ENCODE results near the gene GNA12.
"Not testable (repeated sequence)": the region's sequence is repeated elsewhere in the genome, so short reads cannot be mapped to it uniquely, and the experiment has no call there.

Gene GNA12

GRCh38 chr7:2754086-2754485 lies 90.0 kb downstream of the GNA12 start:
- peaks cover 25% of the 10 kb centered on the region for H3K4me1 Mint-ChIP-seq

GRCh38 chr7:2753148-2753547 lies 91.0 kb downstream of the GNA12 start:
- peaks cover 18% of the 10 kb centered on the region for H3K4me1 Mint-ChIP-seq
- TF ChIP-seq CTCF (IDR thresholded peaks at IDR 0.05; ENCODE audit: unreplicated experiment in 3 of 3) = no peak
- H3K36me3 Mint-ChIP-seq (ENCODE audit: low read depth) = peaks cover 51% of the 10 kb centered on the region
- H3K9me3 Mint-ChIP-seq = peaks cover 10% of the 10 kb centered on the region
- H3K27ac Mint-ChIP-seq = no peak overlapping the region
- no peak overlapping the region for H3K4me3 Mint-ChIP-seq
- H3K27me3 Mint-ChIP-seq (ENCODE audit: low read depth) = no peaks in the 10 kb centered on the region

More at GRCh38 chr7:2754086-2754485, 90.0 kb downstream of the GNA12 start:
- no peak overlapping the region for H3K4me3 Mint-ChIP-seq
- peaks cover 52% of the 10 kb centered on the region for H3K36me3 Mint-ChIP-seq (ENCODE audit: low read depth)
- TF ChIP-seq CTCF (IDR thresholded peaks at IDR 0.05; ENCODE audit: unreplicated experiment in 3 of 3) = no peak
- no peak overlapping the region for H3K27ac Mint-ChIP-seq
- peaks cover 10% of the 10 kb centered on the region for H3K9me3 Mint-ChIP-seq
- H3K27me3 Mint-ChIP-seq (ENCODE audit: low read depth) = no peaks in the 10 kb centered on the region

- H3K27me3 Mint-ChIP-seq (ENCODE audit: low read depth) = no peaks in the 10 kb centered on the region
- peaks cover 22% of the 10 kb centered on the region for H3K9me3 Mint-ChIP-seq
- TF ChIP-seq CTCF (IDR thresholded peaks at IDR 0.05; ENCODE audit: unreplicated experiment in 3 of 3) = no peak
- no peak overlapping the region for H3K27ac Mint-ChIP-seq
- H3K4me3 Mint-ChIP-seq = no peak overlapping the region
- peaks cover 44% of the 10 kb centered on the region for H3K36me3 Mint-ChIP-seq (ENCODE audit: low read depth)
- no peaks in the 10 kb centered on the region for H3K4me1 Mint-ChIP-seq
Measured at GRCh38 chr7:2751086-2751485, 93.0 kb downstream of the GNA12 start.

GRCh38 chr7:2750004-2750407 lies 94.1 kb downstream of the GNA12 start:
- Mint-ChIP-seq H3K27ac (no peak overlapping the region), H3K4me1 (no peaks in the 10 kb centered on the region), H3K4me3 (no peak overlapping the region), H3K27me3 (ENCODE audit: low read depth) (no peaks in the 10 kb centered on the region), H3K9me3 (peaks cover 29% of the 10 kb centered on the region), H3K36me3 (ENCODE audit: low read depth) (peaks cover 42% of the 10 kb centered on the region)
- no peak for TF ChIP-seq CTCF (IDR thresholded peaks at IDR 0.05; ENCODE audit: unreplicated experiment in 3 of 3)

- not testable (repeated sequence) for H3K4me3 Mint-ChIP-seq; H3K27ac Mint-ChIP-seq; H3K4me1 Mint-ChIP-seq; H3K27me3 Mint-ChIP-seq (ENCODE audit: low read depth)
- peaks cover 45% of the 10 kb centered on the region for H3K36me3 Mint-ChIP-seq (ENCODE audit: low read depth)
- H3K9me3 Mint-ChIP-seq = peaks cover 36% of the 10 kb centered on the region
Measured at GRCh38 chr7:2748684-2749083, 95.4 kb downstream of the GNA12 start.

GRCh38 chr7:2743523-2744185 lies 100.5 kb downstream of the GNA12 start:
- not testable (repeated sequence) for H3K27ac Mint-ChIP-seq; H3K4me3 Mint-ChIP-seq; H3K4me1 Mint-ChIP-seq; H3K27me3 Mint-ChIP-seq (ENCODE audit: low read depth)
- Mint-ChIP-seq H3K36me3 (ENCODE audit: low read depth) (peaks cover 55% of the 10 kb centered on the region), H3K9me3 (peaks cover 37% of the 10 kb centered on the region)

- Mint-ChIP-seq H3K36me3 (ENCODE audit: low read depth) (peaks cover 35% of the 10 kb centered on the region), H3K4me1 (peaks cover 45% of the 10 kb centered on the region), H3K27ac (no peak overlapping the region), H3K9me3 (peaks cover 9% of the 10 kb centered on the region), H3K27me3 (ENCODE audit: low read depth) (no peaks in the 10 kb centered on the region), H3K4me3 (no peak overlapping the region)
- TF ChIP-seq CTCF (IDR thresholded peaks at IDR 0.05; ENCODE audit: unreplicated experiment in 3 of 3) = no peak
Measured at GRCh38 chr7:2738766-2739549, 105.2 kb downstream of the GNA12 start.

All from nephron (organoid).